ENCODE measurements around the gene UBE2H.
A peak's percentile ranks its signal among the peaks of the same experiment; 100 is the strongest.
"Not testable (repeated sequence)": the region's sequence is repeated elsewhere in the genome, so short reads cannot be mapped to it uniquely, and the experiment has no call there.

The UBE2H gene

DNA sequence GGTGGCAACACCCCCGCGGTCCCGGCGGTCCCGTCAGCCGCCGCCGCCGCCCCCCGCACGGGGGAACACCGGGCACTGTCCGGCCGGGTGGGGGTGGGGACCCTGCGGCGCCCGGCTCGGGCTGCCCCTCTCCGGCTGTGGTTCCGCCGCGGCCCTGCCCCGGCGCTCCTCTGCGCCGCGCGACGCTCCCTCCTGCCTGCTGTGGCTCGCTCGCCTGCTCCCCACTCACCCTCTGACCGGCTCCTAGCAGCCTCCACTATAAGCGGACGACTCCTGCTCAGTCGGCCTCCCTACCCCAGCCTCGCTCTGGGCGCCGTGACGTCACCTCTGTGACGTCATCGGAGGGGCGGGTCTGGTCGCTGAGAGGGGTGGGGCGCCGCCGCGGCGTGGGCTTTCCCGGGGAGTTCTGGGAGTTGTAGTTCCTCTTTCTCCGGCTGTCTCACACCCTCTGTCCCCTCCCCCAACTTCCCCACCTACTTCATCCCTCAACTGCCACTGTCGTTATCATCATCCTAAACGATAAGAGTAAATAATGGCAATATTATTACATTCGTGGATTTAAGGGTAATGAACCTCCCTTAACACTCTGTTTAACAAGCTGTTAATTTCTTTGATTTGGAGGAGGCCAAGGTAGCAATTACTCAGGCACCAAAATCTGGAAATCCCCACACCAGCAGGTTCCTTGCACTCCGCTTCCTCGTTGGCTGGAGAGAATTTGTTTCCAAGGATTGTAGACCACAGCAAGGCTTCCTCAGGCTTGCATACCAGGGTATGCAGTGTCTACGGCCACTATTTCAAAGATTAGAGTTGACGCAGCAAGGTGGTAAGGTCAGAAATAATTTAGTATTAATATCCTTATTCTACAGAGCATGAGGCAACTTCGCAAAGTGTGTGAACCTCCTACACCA lies at the start of gene UBE2H:
TSS of gene UBE2H (minus strand) at position 308 of the 908 bp plus-strand sequence. CDS start 405 bp downstream, outside the sequence.
- peak; percentile 77 for DNase-seq (ENCODE audit: low read depth, low spot score)

DNA sequence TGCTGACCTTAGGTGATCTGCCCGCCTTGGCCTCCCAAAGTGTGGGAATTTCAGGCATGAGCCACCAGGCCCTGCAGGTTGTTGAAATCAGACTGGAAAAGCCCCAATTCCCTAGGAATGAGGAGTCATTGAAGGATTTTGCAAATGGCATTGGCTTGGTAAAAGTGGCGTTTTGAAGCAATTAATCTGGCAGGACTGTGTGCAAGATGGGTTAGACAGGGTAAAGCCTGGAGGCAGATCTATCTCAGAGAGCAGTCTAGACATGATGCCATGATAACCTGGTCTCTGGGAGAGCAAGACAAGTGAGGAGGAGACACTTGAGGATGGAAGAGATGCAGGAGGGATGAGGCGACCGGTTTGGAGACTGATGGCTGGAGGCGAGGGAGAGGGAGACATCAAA lies 45.7 kb upstream of the UBE2H start:
- DNase-seq (ENCODE audit: low read depth, low spot score), result no peak

DNA sequence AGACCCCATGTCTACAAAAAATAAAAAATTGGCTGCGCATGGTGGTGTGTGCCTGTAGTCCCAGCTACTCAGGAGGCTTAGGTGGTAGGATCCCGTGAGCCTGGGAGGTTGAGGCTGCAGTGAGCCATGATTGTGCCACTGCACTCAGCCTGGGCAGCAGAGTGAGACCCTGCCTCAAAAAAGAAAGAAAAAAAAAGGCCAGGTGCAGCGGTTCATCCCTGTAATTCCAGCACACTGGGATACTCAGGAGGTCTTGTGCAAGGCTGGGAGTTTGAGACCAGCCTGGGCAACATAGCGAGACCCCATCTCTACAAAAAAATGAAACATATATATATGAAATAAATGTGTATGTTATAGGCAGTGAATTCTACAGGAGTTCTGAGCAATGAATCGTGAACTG lies 44.5 kb upstream of the UBE2H start:
- DNase-seq (ENCODE audit: low read depth, low spot score), result no peak

DNA sequence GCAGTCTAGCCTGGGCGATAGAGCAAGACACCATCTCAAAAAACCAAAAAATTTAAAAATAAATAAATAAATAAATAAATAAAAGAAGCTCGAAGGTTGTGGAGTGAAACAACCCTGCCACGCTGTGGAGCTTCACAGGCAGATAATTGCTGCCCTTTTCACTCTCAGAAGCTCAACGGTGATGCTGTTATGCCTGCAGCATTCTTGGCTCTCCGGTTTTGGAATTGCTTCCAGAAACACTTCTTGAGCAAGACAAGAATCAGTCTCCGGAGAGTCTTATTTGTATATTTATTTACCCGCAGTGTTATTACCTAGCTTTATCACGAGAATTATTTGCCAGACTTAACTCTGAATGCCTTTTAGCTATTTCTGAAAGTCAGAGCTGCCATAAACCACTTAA lies 40.5 kb upstream of the UBE2H start:
- DNase-seq (ENCODE audit: low read depth, low spot score), result no peak

DNA sequence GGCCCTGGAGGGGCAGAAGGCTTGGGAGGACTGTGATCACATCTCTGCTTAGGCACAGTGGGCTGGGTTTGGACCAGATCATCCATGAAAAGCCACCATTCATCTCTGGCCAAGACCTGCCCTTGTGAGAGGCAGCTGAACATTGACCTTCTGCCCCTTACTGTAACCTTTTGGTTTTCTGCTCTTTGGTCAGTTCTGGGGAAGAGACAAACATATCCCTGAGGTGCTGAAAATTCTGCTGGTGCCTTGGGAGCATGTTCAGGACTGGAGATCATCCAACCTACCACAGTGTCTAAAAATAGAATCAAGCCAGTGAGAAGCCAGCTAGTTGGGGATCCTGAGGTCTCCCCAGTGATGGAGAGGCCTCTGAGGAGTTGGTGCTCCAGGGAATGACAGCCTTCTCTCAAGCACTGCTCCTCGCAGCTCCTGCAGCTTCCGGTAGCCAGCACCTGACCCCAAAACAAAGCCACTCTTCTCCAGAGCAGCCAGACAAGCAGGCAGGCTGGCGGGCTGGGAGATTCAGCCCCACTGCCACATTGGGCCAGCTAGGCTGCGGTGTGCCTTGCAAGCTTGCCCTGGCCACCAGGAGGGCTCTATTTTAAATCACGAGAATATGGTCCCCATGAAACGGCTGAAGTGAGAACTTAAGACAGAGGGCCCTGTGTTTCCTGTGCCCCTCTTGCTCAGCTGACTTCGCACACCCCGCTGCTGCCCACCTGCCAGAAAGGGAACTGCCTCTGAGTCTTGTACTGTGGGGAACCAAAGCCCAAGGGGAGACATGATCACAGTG lies 37.8 kb upstream of the UBE2H start:
- no peak for DNase-seq (ENCODE audit: low read depth, low spot score)

DNA sequence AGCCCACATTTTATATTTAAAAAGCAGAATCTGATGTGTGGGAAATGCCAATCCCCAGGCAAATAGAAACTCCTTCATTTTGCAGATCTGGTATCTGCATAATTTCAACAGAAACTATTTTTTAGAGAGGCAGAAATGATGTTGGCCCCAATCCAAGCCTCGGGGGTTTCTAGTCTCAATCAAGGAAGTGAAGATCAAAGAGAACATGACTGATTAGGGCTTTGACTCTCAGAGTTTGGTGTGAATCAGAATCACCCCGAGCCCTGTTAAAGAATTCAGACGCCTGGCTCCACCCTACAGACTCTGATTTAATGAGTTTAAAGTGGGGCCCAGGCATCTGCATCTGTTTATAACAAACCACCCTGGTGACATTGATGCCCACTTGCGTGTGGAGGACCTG lies 36.7 kb upstream of the UBE2H start:
- no peak for DNase-seq (ENCODE audit: low read depth, low spot score)

DNA sequence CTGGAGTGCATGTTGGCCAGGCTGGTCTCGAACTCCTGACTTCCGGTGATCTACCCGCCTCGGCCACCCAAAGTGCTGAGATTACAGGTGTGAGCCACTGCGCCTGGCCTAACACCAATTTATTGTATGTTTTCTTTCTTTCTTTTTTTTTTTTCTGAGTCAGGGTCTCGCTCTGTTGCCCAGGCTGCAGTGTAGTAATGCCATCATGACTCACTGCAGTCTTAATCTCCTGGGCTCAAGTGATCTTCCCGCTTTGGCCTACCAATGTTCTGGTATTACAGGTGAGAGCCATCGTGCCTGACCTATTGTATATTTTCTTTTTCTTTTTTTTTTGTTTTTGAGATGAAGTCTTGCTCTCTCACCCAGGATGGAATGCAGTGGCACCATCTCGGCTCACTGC lies 33.8 kb upstream of the UBE2H start:
- DNase-seq (ENCODE audit: low read depth, low spot score), result no peak

DNA sequence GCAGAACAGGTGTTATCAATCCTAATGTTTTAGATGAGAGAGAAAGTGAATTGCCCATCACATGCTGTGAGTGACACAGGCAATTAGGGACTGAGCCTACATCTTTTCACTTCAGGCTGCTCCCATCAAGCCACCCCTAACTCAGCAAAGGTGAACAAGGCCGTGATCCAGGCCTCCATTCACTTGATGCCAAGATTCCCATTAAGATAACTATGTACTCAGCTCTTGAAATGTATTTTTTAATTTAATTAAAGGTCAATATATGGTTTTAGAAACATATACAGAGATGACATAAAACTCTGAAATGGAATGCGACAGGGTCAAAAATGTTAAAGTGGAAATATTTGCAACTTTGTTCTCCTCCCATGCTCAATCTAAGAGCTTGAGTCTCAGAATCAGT lies 27.9 kb upstream of the UBE2H start:
- no peak for DNase-seq (ENCODE audit: low read depth, low spot score)

DNA sequence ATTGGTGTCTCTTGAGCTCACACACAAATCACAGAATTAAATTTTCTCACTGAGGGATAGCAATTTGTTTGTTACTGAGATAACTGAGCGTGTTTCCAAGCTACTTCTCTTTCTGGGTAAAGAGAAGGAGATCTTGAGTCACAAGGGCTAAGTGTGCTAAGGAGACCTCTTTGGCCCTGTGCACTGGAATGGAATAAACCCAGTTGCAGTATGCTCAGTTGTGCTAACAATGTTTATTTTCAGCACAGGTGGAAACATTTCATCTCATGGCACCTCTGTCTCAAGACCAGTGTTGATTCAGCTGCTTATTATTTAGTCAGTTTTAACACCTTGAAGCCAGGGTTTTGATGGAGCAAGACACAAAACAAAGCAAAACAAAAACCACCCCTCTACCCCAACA lies 22.5 kb upstream of the UBE2H start:
- no peak for DNase-seq (ENCODE audit: low read depth, low spot score)

DNA sequence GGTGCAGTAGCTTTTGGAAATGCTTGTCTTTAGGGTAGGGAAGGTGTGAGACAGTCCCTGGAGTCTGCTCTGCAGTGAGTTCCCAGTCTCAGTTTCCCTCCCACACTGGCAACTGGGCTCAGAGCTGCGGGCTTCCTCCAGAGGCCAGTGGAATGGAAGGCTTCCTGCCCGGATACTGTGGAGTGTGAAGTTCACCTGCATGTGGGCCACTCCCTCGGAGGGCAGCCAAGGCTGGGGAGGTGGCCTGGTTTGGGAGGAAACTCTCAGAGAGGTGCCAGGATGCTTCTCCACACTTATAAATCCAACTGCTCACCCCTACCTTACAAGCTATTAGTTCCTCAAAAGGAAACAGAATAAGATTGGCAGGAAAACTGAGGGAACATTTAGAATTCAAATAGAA lies 18.1 kb upstream of the UBE2H start:
- no peak for DNase-seq (ENCODE audit: low read depth, low spot score)

DNA sequence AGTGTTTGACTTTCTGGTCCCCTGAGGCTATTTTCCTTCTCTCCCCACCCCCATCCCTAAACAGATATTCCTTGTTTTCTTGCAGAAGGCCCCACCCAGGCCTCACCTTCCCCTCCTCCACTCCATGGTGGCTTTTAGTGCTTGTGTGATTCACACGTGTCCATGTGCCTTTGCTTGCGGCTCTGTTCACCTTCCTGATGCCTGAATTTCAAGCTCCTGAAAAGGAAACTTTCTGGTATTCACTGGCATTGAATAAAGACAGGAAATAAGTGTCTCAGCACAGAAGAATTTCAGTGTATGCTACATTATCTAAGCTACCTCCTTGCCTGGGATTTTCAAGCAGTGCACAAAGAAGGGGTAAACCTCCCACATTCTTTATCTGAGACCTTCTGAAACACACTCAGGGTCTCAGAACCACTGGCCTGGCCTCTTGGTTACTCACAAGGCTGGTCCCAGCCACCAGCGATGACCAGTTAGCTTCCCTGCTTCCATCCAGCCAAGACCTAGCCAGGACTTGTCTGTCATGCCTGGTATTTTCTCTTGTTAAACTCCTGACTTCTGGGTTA lies 17.2 kb upstream of the UBE2H start:
- DNase-seq (ENCODE audit: low read depth, low spot score), result no peak

DNA sequence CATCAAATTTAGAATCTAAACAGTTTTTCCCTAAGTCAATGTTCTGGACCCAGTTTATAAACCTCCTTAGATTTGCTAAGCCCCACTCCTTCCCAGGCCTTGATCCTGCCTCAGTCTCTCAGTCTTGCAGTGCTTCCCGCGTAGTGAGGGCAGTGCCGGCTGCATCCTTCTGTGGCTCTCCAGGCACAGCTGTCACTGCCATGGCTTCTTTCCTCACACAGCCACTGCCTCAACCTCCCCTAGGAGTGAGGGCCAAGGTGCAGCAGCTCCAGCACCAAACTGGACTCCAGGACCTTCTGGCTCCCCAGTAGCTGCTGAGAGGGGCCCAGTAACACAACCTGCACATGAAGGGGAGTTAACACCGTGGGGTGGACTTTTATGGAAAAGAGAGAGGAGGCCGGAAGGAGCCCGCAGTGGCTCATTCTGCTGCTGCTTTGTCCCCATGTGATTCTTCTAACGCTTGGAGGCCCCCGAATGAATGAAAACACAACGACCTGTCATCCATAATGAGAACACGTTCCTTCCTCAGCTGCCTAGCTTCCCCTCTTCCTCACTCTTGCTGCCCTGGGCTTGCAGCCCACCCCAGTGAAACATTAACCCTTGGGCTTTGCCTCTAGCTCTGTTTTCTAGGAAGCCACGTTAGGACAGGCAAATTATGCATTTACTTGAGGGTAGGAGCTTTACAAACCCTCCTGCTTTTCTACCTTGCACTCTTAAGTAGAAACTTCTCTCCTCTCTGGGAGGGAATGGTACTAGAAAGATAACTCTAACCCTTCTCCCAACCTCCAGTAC lies 16.0 kb upstream of the UBE2H start:
- no peak for DNase-seq (ENCODE audit: low read depth, low spot score)

DNA sequence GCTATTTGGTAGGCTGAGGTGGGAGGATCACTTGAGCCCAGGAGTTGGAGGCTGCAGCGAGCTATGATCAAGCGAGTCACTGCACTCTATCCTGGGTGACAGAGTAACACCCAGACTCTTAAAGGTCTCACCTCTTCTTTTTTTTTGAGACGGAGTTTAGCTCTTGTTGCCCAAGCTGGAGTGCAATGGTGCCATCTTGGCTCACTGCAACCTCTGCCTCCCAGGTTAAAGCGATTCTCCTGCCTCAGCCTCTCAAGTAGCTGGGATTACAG lies 7.4 kb upstream of the UBE2H start:
- not testable (repeated sequence) for DNase-seq (ENCODE audit: low read depth, low spot score)

DNA sequence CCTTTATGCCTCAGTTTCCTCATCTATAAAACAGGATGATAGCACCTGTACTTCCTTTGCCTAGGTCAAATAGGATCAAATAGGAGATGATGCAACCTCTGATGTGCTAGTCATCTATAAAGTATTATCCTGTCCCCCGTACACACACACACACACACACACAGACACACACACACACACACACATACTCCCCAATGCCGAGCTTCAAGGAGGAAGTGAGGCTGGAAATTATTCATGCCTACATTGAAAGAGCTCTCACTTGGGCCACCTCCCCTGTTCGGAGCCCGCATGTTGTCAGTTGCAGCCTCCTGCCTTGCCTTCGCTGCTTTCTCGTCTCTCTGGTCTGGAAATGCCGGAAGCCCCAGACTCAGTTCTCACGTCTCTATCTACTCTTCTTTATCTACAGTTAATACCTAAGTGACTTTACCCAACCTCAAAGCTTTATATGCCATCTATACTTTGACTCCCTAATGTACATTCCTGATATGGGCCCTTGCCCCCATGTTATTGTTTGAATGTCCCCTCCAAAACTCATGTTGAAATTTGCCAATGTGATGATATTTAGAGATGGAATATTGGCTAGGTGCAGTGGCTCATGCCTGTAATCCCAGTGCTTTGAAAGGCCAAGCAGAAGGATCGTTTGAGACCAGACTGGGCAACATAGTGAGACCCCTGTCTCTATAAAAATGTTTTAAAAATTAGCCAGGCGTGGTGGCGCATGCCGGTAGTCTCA lies 6.9 kb upstream of the UBE2H start:
- DNase-seq (ENCODE audit: low read depth, low spot score), result no peak

DNA sequence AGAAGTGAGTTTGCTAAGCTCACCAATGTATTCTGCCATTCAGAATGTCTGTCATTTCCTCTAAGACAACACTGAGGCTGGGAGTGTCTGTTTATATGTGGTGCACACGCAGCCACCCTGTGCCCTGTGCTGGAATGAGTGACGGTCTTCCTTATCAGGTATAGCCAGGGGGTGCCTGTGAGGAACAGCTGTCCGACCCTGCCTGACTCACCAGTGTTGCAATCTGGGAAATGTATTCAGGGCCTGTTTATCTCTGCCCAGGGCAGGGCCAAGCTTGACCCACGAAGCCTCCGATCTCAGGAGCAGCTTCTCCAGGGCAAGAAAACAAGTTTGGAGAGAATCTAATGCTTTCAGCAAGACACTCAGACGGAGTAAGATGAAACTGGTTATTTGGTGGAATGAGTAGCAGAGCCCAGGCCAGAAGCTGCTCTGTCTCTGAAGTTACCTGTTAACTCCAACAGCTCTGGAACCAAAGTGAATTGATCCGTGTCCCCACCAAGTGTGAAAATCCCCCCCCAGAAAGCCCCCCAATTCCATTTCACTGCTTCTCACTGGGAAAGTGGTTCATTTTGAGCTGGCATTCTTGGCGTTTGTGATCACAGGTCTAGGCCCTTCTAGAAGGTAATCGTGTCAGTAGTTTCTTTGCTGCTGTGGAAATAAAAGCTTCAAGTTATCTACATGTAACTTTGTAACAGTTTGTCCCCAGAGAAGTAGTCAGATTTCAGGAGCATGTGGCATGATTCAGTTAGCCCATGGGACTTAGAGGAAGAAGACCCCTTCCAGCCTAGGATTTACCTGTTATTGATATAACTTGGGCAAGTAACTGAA lies 6.1 kb upstream of the UBE2H start:
- no peak for DNase-seq (ENCODE audit: low read depth, low spot score)

DNA sequence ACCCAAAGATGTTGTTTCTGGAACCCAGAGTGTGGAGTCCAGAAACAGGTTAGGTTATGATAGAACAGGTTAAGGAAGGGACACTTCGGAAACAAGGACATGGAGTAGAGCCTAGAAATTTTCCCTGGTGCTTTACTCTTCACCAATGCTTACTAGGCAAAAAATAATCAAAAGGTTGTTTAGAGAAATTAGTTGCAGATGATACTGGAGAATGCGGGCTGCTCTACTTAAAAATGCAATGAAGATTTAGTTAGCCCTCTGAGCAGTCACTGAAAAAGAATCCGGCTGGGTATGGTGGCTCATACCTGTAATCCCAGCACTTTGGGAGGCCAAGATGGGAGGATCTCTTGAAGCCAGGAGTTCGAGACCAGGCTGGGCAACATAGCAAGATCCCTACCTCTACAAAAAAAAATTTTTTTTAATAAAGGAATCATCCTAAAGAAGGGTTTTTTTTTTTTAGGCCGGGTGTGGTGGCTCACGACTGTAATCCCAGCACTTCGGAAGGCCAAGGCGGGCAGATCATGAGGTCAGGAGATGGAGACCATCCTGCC lies 3.3 kb upstream of the UBE2H start:
- DNase-seq (ENCODE audit: low read depth, low spot score), result no peak

DNA sequence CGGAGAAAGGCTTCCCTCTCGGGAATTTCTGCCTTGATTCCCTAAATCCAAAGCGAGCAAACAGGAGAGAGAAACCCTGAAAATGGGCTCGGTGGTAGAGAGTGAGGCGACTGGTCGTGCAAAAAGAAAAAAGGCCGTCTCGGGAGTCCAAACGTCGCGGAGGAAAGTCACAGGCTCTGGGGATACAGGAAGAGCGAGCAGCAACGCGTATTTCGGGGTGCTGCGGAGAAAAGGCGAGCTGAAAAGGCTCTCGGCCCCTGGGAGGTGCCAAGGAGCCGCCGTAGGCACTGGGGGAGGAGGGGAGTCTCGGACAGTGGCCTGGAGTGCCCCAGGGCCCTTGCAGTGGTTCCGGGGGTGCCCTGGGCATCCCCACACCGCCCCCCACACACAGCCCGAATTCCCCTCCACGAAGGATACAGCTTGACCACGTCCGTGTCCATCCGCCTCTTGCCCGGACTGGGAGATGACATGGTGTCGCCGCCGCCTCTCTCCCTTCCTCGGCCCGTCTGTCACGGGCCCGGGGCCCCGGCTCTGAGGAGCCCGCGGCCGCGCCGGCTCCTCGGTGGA lies 591 bp downstream of the UBE2H start:
- no peak for DNase-seq (ENCODE audit: low read depth, low spot score)

DNA sequence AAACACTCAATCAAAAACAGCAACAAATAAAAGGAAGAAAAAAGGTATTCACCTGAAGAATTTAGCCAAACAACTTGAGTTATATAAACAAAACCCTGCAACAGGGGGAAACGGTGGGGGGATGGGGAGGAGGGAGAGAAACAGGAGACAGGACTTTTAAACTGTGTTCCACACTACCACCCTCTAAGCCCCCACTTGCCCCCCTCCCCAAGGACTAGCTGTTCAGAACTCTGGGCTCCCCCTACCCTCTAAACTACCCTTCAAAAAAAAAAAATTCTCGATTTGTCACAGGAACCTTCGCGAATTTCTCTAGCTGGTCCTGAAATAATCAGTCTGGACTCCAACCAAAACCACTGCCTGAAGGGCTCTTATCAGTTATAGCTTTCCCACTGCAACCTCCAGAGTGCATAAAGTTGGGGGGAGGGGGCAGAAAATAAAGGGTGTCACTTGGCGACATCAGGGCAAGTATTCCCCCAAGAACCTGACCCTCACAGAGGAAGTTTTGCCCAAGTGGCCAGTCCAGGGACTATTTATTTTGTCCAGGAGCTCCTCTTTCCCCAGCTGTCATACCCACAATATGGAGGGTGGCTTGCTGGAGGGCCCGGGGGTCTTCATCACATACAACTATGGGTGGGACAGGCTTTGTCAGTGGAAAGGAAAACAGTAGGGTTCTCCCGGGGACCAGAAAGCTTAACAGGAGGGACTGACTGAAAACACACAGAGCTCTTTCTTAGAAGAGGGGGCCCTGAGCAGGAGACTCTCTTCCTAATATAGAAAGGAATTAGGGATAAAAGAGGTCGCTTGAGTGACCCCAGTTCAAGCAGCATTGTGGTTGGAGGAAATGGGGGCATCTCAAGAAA lies 1.3 kb downstream of the UBE2H start:
- no peak for DNase-seq (ENCODE audit: low read depth, low spot score)

DNA sequence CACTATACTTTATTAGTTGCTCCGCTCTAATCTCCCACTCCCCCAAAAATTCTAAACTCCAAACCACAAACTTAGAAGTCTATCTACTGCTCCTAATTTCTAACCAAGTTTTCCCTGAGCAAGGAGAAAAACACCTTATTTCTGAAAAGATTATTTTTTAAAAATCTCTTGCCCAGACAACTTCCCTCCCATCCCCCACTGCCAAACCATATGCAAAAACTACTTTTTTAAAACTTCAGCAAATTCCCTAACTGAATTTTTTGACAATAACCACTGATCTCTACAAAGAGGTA lies 1.9 kb downstream of the UBE2H start:
- DNase-seq (ENCODE audit: low read depth, low spot score), result no peak

Data from brain pericyte (primary cell).